ENCODE results near the gene SNTB2. TPM values are rescaled to one million over a fixed set of nuclear protein-coding genes. Genes with fewer than 3 reads are reported as not detected.
A peak's percentile ranks its signal among the peaks of the same experiment; 100 is the strongest.

Gene SNTB2
- total and polyA plus RNA-seq, 2 of the 13 experiments (the other 11 are each of a cell fraction or from before 2014, with no cell fraction given) = 11.5 to 19.2 TPM

DNA sequence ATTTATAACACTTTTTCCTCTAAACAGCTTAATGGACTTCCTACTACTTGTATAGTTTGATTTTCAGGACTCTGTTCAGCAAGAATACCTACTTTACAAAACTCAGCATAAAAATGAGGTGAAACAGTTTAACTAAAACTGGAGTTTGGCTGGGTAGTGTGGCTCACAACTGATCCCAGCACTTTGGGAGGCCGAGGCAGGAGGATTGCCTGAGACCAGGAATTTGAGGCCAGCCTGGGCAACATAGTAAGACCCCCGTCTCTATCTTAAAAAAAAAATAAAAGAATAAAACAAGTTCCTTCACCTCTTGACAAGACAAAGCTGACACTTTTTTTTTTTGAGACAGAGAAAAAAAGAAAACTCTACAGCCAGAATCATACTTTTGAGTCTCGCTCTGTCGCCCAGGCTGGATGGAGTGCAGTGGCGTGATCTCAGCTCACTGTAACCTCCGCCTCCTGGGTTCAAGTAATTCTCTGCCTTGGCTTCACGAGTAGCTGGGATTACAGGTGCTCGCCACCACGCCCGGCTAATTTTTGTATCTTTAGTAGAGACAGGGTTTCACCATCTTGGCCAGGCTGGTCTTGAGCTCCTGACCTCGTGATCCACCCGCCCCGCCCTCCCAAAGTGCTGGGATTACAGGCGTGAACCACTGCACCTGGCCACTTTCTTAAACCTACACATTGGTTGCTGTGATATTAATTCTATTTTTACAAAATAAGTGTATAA is 140.8 kb downstream of the SNTB2 start:
- intact Hi-C loops (cut with micrococcal nuclease; ENCODE audit: unreplicated experiment) (loop anchor here (2.0 kb wide), 1 partner anchor 17 kb away; the partner anchor contains the start of gene VPS4A), in situ Hi-C loops (cut with HindIII; ENCODE audit: extremely low pct_ligation_motif_present, low pct_unique_long_range_greater_than_20kb) (no loop called here)
- H3K9ac ChIP-seq (ENCODE audit: insufficient read depth, low read depth, low read length) = peak overlapping the region; percentile 88
- BruUV-seq (replicated peaks) = no TSS peak
- H3K27me3 ChIP-seq (ENCODE audit: control insufficient read depth in 1 of 2, insufficient read depth in 2 of 2, low read length in 2 of 2) = no peaks in the 10 kb centered on the region
- H3K4me2 ChIP-seq (ENCODE audit: low read depth, low read length) = peak overlapping the region; percentile 80
- H3K79me2 ChIP-seq (ENCODE audit: insufficient read depth, low read length) = peaks cover 62% of the 10 kb centered on the region
- ChIA-PET POLR2A (interaction anchor here (1.7 to 5.8 kb wide), 3 partner anchors 12 to 52 kb away, joined by 5 to 52 read pairs (median 5); partner anchors contain the start of genes COG8, NIP7 and TMED6), CTCF (ENCODE audit: low intra/inter-chr PET ratio, low total read pairs) (no interaction called here)
- DNase-seq (ENCODE audit: low spot score) (no peak), ATAC-seq (no peak), FAIRE-seq (no peak)
- peaks cover 18 to 40% of the 10 kb centered on the region in 2 experiments for H3K36me3 ChIP-seq (replicated peaks in 1 of 2; ENCODE audit: control insufficient read depth in 1 of 2, insufficient read depth in 2 of 2, low read length in 2 of 2)
- peaks cover 31% of the 10 kb centered on the region for H4K20me1 ChIP-seq (ENCODE audit: insufficient read depth, low read length)
- H3K4me3 ChIP-seq (replicated peaks in 1 of 3; ENCODE audit: insufficient read depth in 1 of 3, low read depth in 2 of 3, low read length in 3 of 3) = peak overlapping the region in 2 of 3 experiments; percentile 84 to 88; a peak in 5 of 6 replicates
- WGBS (ENCODE audit: low lambda C conversion rate) = 89% methylated on average over 14 of the region's 14 CpGs
- H3K4me1 ChIP-seq (ENCODE audit: insufficient read depth, low read length) = peaks cover 65% of the 10 kb centered on the region
- TF ChIP-seq POLR2A (IDR thresholded peaks at IDR 0.05; ENCODE audit: insufficient read depth in 1 of 2, low read depth in 2 of 2, low read length in 2 of 2) (peak in 1 of 2 experiments; percentile 2; a peak in 1 of 4 replicates), ZNF615 (CRISPR knock-in tag; IDR thresholded peaks at IDR 0.05; ENCODE audit: borderline replicate concordance) (no peak), ZNF468 (CRISPR knock-in tag; IDR thresholded peaks at IDR 0.05) (0 out of 2 replicates have a peak, but pooled peaks have one; percentile 56), MLLT10 (CRISPR knock-in tag; IDR thresholded peaks at IDR 0.05) (no peak), JDP2 (CRISPR knock-in tag; IDR thresholded peaks at IDR 0.05; ENCODE audit: borderline replicate concordance) (no peak), RAD51 (IDR thresholded peaks at IDR 0.05; ENCODE audit: borderline replicate concordance) (no peak), KAT8 (CRISPR knock-in tag; IDR thresholded peaks at IDR 0.05) (no peak), KLF16 (CRISPR knock-in tag; IDR thresholded peaks at IDR 0.05) (peak in 1 of 2 experiments; percentile 28; a peak in 1 of 4 replicates), ZNF121 (CRISPR knock-in tag; IDR thresholded peaks at IDR 0.05) (peak; percentile 83), ZNF160 (CRISPR knock-in tag; IDR thresholded peaks at IDR 0.05) (no peak), SPEN (CRISPR knock-in tag; IDR thresholded peaks at IDR 0.05; ENCODE audit: low read depth) (0 out of 2 replicates have a peak, but pooled peaks have one; percentile 24), ZNF430 (CRISPR knock-in tag; IDR thresholded peaks at IDR 0.05) (0 out of 2 replicates have a peak, but pooled peaks have one; percentile 47), ZNF770 (CRISPR knock-in tag; IDR thresholded peaks at IDR 0.05) (peak; percentile 95), SAFB2 (CRISPR knock-in tag; IDR thresholded peaks at IDR 0.05; ENCODE audit: borderline replicate concordance, low read depth) (0 out of 2 replicates have a peak, but pooled peaks have one; percentile 13)
- TF ChIP-seq, protein P1, sequence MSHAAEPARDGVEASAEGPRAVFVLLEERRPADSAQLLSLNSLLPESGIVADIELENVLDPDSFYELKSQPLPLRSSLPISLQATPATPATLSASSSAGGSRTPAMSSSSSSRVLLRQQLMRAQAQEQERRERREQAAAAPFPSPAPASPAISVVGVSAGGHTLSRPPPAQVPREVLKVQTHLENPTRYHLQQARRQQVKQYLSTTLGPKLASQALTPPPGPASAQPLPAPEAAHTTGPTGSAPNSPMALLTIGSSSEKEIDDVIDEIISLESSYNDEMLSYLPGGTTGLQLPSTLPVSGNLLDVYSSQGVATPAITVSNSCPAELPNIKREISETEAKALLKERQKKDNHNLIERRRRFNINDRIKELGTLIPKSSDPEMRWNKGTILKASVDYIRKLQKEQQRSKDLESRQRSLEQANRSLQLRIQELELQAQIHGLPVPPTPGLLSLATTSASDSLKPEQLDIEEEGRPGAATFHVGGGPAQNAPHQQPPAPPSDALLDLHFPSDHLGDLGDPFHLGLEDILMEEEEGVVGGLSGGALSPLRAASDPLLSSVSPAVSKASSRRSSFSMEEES (CRISPR knock-in tag; IDR thresholded peaks at IDR 0.05) = no peak
- H3K27ac ChIP-seq (ENCODE audit: extremely low read length, insufficient read depth, low read length) = peak overlapping the region; percentile 68
- H2AFZ ChIP-seq (ENCODE audit: low read length) = no peak overlapping the region
- H3K9me3 ChIP-seq (ENCODE audit: low read length) = no peaks in the 10 kb centered on the region
